Ishikawa (cell line): ENCODE results near the gene UCN3.

Experiments
- CEBPB ChIP-seq: IDR thresholded peaks from 2 replicates; pipeline ENCODE4 v1.6.1; 2012
- CREB1 ChIP-seq: IDR thresholded peaks from 2 replicates; pipeline ENCODE4 v1.6.1; 2012; ENCODE audit warnings: low read depth
- EGR1 ChIP-seq: IDR thresholded peaks from 2 replicates; pipeline ENCODE4 v1.6.1; 2012
- EP300 ChIP-seq: IDR thresholded peaks from 2 replicates; pipeline ENCODE4 v1.6.1; 2012; ENCODE audit warnings: borderline replicate concordance
- FOXM1 ChIP-seq: IDR thresholded peaks from 2 replicates; pipeline ENCODE4 v1.6.1; 2012; ENCODE audit warnings: low read depth, borderline replicate concordance
- MAX ChIP-seq: IDR thresholded peaks from 2 replicates; pipeline ENCODE4 v1.6.1; 2012
- NFIC ChIP-seq: IDR thresholded peaks from 2 replicates; pipeline ENCODE4 v1.6.1; 2012
- RAD21 ChIP-seq: IDR thresholded peaks from 2 replicates; pipeline ENCODE4 v1.6.1; 2012; ENCODE audit warnings: low read depth
- TAF1 ChIP-seq: IDR thresholded peaks from 2 replicates; pipeline ENCODE4 v1.6.1; 2012; ENCODE audit warnings: low read depth, mild to moderate bottlenecking
- TCF12 ChIP-seq: IDR thresholded peaks from 2 replicates; pipeline ENCODE4 v1.6.1; 2012; ENCODE audit warnings: low read depth
- TEAD4 ChIP-seq: IDR thresholded peaks from 2 replicates; pipeline ENCODE4 v1.6.1; 2012
- USF1 ChIP-seq: IDR thresholded peaks from 2 replicates; pipeline ENCODE4 v1.6.1; 2012
- YY1 ChIP-seq: IDR thresholded peaks from 2 replicates; pipeline ENCODE4 v1.6.1; 2012; ENCODE audit warnings: low read depth
- ZBTB7A ChIP-seq: IDR thresholded peaks from 2 replicates; pipeline ENCODE4 v1.6.1; 2012; ENCODE audit warnings: low read depth
- TF ChIP-seq, protein P1 (sequence below): IDR thresholded peaks from 2 replicates; pipeline ENCODE4 v1.6.1; 2012; ENCODE audit warnings: low read depth, mild to moderate bottlenecking

The UCN3 gene

DNA sequence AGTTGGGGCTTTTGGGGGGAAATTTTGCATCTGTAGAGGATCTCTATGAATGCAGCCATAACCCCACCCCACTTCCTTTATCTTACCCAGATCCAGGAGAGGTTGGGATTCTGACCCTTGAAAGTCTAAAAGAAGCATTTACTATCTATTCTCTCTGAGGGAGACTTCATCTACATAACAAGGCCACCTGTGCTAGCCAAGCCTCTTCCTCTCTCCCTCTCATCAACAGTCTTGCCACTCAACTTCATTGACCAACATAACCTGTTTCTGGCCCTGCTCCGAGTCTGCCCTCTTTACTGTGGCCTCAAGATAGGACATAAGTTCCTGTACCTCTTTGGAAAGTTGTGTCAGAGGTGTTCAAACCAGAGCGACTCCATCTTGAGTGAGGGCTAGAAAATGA, 20.5 kb downstream of the UCN3 start:
- no peak for TF ChIP-seq TEAD4
- TF ChIP-seq USF1: no peak
- no peak for TF ChIP-seq RAD21
- no peak for TF ChIP-seq EP300
- TF ChIP-seq CREB1: no peak
- no peak for TF ChIP-seq NFIC
- TF ChIP-seq, protein P1, sequence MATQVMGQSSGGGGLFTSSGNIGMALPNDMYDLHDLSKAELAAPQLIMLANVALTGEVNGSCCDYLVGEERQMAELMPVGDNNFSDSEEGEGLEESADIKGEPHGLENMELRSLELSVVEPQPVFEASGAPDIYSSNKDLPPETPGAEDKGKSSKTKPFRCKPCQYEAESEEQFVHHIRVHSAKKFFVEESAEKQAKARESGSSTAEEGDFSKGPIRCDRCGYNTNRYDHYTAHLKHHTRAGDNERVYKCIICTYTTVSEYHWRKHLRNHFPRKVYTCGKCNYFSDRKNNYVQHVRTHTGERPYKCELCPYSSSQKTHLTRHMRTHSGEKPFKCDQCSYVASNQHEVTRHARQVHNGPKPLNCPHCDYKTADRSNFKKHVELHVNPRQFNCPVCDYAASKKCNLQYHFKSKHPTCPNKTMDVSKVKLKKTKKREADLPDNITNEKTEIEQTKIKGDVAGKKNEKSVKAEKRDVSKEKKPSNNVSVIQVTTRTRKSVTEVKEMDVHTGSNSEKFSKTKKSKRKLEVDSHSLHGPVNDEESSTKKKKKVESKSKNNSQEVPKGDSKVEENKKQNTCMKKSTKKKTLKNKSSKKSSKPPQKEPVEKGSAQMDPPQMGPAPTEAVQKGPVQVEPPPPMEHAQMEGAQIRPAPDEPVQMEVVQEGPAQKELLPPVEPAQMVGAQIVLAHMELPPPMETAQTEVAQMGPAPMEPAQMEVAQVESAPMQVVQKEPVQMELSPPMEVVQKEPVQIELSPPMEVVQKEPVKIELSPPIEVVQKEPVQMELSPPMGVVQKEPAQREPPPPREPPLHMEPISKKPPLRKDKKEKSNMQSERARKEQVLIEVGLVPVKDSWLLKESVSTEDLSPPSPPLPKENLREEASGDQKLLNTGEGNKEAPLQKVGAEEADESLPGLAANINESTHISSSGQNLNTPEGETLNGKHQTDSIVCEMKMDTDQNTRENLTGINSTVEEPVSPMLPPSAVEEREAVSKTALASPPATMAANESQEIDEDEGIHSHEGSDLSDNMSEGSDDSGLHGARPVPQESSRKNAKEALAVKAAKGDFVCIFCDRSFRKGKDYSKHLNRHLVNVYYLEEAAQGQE: no peak
- TF ChIP-seq YY1: no peak
- no peak for TF ChIP-seq CEBPB

GRCh38 chr10:5387169-5387568, 22.4 kb downstream of the UCN3 start:
- TF ChIP-seq USF1 (no peak), TAF1 (no peak), CEBPB (no peak), MAX (no peak), TEAD4 (no peak), NFIC (no peak), YY1 (no peak), EGR1 (no peak), FOXM1 (no peak), ZBTB7A (no peak), EP300 (no peak)
- TF ChIP-seq, protein P1: no peak

DNA sequence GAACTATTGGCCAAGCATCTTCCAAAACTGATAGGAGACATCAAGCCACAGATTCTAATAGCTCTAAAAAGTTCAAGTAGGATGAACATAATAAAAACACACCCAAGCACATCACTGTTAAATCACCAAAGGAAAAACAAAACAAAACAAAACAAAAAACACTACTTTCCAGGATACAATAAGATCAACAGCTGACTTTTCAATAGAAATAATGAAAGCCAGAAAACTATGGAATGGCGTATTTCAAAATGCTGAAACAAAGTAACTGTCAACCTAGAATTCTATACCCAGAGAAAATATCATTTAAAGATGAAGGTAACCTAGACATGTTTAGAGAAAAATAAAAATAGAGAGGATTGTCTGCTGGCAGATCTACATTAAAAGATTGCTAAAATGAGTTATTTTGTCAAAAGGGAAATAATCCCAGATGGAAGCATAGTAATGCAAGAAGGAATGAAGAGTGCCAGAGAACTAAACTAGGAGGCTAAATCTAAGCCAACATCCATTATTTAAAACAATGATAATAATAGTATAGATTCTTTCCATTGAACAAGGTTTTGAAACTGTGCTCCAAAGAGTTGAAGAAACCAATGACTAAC, 25.9 kb downstream of the UCN3 start:
- TF ChIP-seq NFIC (no peak), CEBPB (no peak), CREB1 (no peak), TCF12 (no peak), MAX (no peak), FOXM1 (no peak), TAF1 (no peak), TEAD4 (no peak), EP300 (no peak), EGR1 (no peak), YY1 (no peak), ZBTB7A (no peak), RAD21 (no peak), USF1 (no peak)
- TF ChIP-seq, protein P1: no peak

- TF ChIP-seq CEBPB (no peak), FOXM1 (no peak), TAF1 (no peak), CREB1 (no peak), RAD21 (no peak), USF1 (no peak), NFIC (no peak), EP300 (no peak), MAX (no peak), TEAD4 (no peak), TCF12 (no peak), YY1 (no peak), ZBTB7A (no peak), EGR1 (no peak)
- TF ChIP-seq, protein P1: no peak
These were observed 27.0 kb downstream of the UCN3 start for GRCh38 chr10:5391790-5392189.
